K562 (cell line): Measurements from ENCODE around the gene AAMP. TPM values are rescaled to one million over a fixed set of nuclear protein-coding genes. Genes with fewer than 3 reads are reported as not detected.

Source experiments
- ATAC-seq: fragments of 200-7000 bp; cut with Tn5 transposase; 3 replicates; pipeline ENCODE4 v1.9.1; 2020; ENCODE audit warnings: moderate library complexity
- BruUV-seq: library from RNA; stranded (reverse); fragments of 400-500 nt; replicated peaks from 2 replicates; lab custom pipeline; 2021; lab: Mats Ljungman, UMichigan
- CTCF ChIA-PET: fragments of 300-600 bp; formaldehyde crosslinking; extraction: SDS; loops from one replicate; lab custom pipeline; 2021; ENCODE audit warnings: low intra/inter-chr PET ratio; lab: Yijun Ruan, JAX
- POLR2A ChIA-PET: fragments of 300-600, 350-650 bp; sonication (Branson Sonifier 250); formaldehyde crosslinking; extraction: SDS; loops from one replicate; lab custom pipeline; 2021; ENCODE audit warnings: antibody characterized with exemption, inconsistent platforms; lab: Yijun Ruan, JAX
- DNase-seq, 4 experiments: peaks; one replicate each; pipeline versions ENCODE4 v3.0.0 to v3.0.0-alpha.2; 2011 to 2018; ENCODE audit warnings: low spot score in 3 of 4, mixed read lengths in 3 of 4; ENCODE audit errors: extremely low read depth in 1 of 4
- FAIRE-seq: peaks from 2 replicates; lab custom pipeline; 2011; peaks lifted over from hg19 to GRCh38; lab: Jason Lieb, UNC
- H2AFZ ChIP-seq: 2 replicates; pipeline ENCODE4 v1.6.0; 2011; ENCODE audit warnings: low read depth, low read length, control low read depth, inconsistent platforms
- H3K27ac ChIP-seq: fragments of 200-600 bp; 3 replicates; pipeline ENCODE4 v1.8.0; 2011; ENCODE audit warnings: low read depth, mild to moderate bottlenecking, control low read depth, inconsistent platforms, low read length, moderate library complexity, mixed read lengths; ENCODE audit errors: extremely low read depth
- H3K27me3 ChIP-seq, 2 experiments: fragments of 300-600 bp in 1 of 2; 2 replicates in 1 of 2; 3 replicates in 1 of 2; pipeline versions ENCODE4 v1.6.0 to v1.8.0; 2011; ENCODE audit warnings: inconsistent platforms in 2 of 2, low read length in 2 of 2, mild to moderate bottlenecking in 1 of 2, mixed read lengths in 1 of 2, moderate library complexity in 1 of 2; ENCODE audit not compliant: control insufficient read depth in 2 of 2, insufficient read depth in 2 of 2
- H3K36me3 ChIP-seq: fragments of 300-600 bp; 3 replicates; pipeline ENCODE4 v1.8.0; 2011; ENCODE audit warnings: mild to moderate bottlenecking, low read length, inconsistent platforms; ENCODE audit not compliant: control insufficient read depth, insufficient read depth
- H3K4me1 ChIP-seq, 2 experiments: fragments of 200-600 bp in 1 of 2; replicated peaks in 1 of 2; 2 replicates in 1 of 2; 3 replicates in 1 of 2; pipeline versions ENCODE4 v1.5.1 to v1.8.0; 2011; ENCODE audit warnings: inconsistent platforms in 2 of 2, low read length in 2 of 2, mild to moderate bottlenecking in 1 of 2, mixed read lengths in 1 of 2, moderate library complexity in 1 of 2; ENCODE audit not compliant: control insufficient read depth in 2 of 2, insufficient read depth in 2 of 2
- H3K4me2 ChIP-seq: 2 replicates; pipeline ENCODE4 v1.6.1; 2011; ENCODE audit warnings: low read length, control low read depth, inconsistent platforms, mixed read lengths; ENCODE audit not compliant: insufficient read depth
- H3K4me3 ChIP-seq: fragments of 200-600 bp; sonication (generic), shearing (Covaris generic); 2 replicates; pipeline ENCODE4 v1.5.1; 2016; ENCODE audit warnings: control low read depth, inconsistent platforms
- H3K79me2 ChIP-seq: fragments of 200-600 bp; 3 replicates; pipeline ENCODE4 v1.8.0; 2011; ENCODE audit warnings: low read length, inconsistent platforms; ENCODE audit not compliant: control insufficient read depth, insufficient read depth
- H3K9ac ChIP-seq, 2 experiments: 2 replicates each; pipeline versions ENCODE4 v1.6.0 to v1.6.1; 2011; ENCODE audit warnings: low read depth in 2 of 2, low read length in 2 of 2, control low read depth in 1 of 2, inconsistent platforms in 1 of 2, mild to moderate bottlenecking in 1 of 2, mixed read lengths in 1 of 2; ENCODE audit not compliant: insufficient read depth in 1 of 2
- H3K9me1 ChIP-seq: one replicate; pipeline ENCODE4 v1.6.0; 2011; ENCODE audit warnings: inconsistent platforms, mild to moderate bottlenecking, low read length, moderate library complexity; ENCODE audit not compliant: control insufficient read depth, insufficient read depth
- H3K9me3 ChIP-seq: replicated peaks from 2 replicates; pipeline ENCODE4 v1.5.1; 2011; ENCODE audit warnings: low read depth, low read length, inconsistent platforms; ENCODE audit not compliant: control insufficient read depth, insufficient read depth
- H4K20me1 ChIP-seq: replicated peaks from 2 replicates; pipeline ENCODE4 v1.6.1; 2011; ENCODE audit warnings: low read length, inconsistent platforms, mixed read lengths; ENCODE audit not compliant: control insufficient read depth, insufficient read depth
- CBFA2T2 ChIP-seq: fragments of 450-650 bp; conservative IDR thresholded peaks from 2 replicates; pipeline ENCODE4 v1.6.1; 2017; ENCODE audit warnings: mild to moderate bottlenecking
- CBX3 ChIP-seq, 2 experiments: IDR thresholded peaks; 1 replicate in 1 of 2; 2 replicates in 1 of 2; pipeline ENCODE4 v1.6.1; 2012; ENCODE audit warnings: inconsistent platforms in 2 of 2, low read length in 2 of 2, borderline replicate concordance in 1 of 2, control low read depth in 1 of 2
- CREM ChIP-seq: IDR thresholded peaks from 2 replicates; pipeline ENCODE4 v1.6.1; 2014; ENCODE audit warnings: antibody characterized with exemption, low read depth
- GTF2E2 ChIP-seq: fragments of 200-800 bp; sonication (Bioruptor generic); IDR thresholded peaks from 2 replicates; pipeline ENCODE4 v1.6.1; 2016; ENCODE audit warnings: missing genetic modification characterization, missing compliant biosample characterization
- MAZ ChIP-seq, 2 experiments: fragments of 450-650 bp in 1 of 2; sonication (generic) in 1 of 2; formaldehyde crosslinking; IDR thresholded peaks in 1 of 2; conservative IDR thresholded peaks in 1 of 2; 2 replicates each; pipeline versions ENCODE4 v1.4.0 to v1.5.0; 2020; ENCODE audit warnings: mild to moderate bottlenecking in 1 of 2, missing genetic modification reagents in 1 of 2
- MYC ChIP-seq, 2 experiments: fragments of 250-450 bp in 1 of 2; sonication (Bioruptor Pico) in 1 of 2; IDR thresholded peaks; 2 replicates each; pipeline versions ENCODE4 v1.5.1 to v1.6.1; 2012 to 2021; ENCODE audit warnings: low read depth in 2 of 2, borderline replicate concordance in 1 of 2, improper control_type of control experiment in 1 of 2, low read length in 1 of 2, mild to moderate bottlenecking in 1 of 2, moderate library complexity in 1 of 2
- RBBP5 ChIP-seq: fragments of 200-600 bp; sonication (generic); IDR thresholded peaks from 2 replicates; pipeline ENCODE4 v1.6.1; 2012; ENCODE audit warnings: borderline replicate concordance, mild to moderate bottlenecking, low read length, control low read depth, inconsistent platforms; ENCODE audit not compliant: insufficient read depth, poor library complexity, severe bottlenecking
- THRAP3 ChIP-seq: fragments of 450-650 bp; IDR thresholded peaks from 2 replicates; pipeline ENCODE4 v1.6.1; 2016; ENCODE audit warnings: mild to moderate bottlenecking, inconsistent platforms, borderline replicate concordance
- ZFP30 ChIP-seq: fragments of 250-450 bp; sonication (Bioruptor Pico); IDR thresholded peaks from 2 replicates; pipeline ENCODE4 v1.8.0; 2022; ENCODE audit warnings: moderate library complexity, mild to moderate bottlenecking, inconsistent platforms, borderline replicate concordance
- whole genome bisulfite sequencing: fragments of 100-300 bp; shearing (Covaris generic); methylation state at CpG from one replicate; pipeline ENCODE4 v1.1.6; 2016; ENCODE audit warnings: low coverage, mixed read lengths; ENCODE audit not compliant: insufficient coverage; ENCODE audit errors: missing lambda C conversion rate; 5-methylcytosine and 5-hydroxymethylcytosine counted together
- in situ Hi-C: fragments of 300-500 bp; cut with MboI; formaldehyde crosslinking; loops from 4 replicates; pipeline ENCODE4 v1.15.0; 2018; ENCODE audit warnings: inconsistent platforms, mixed read lengths
- intact Hi-C: fragments of 100-400 bp; cut with micrococcal nuclease; formaldehyde crosslinking; loops from 2 replicates; pipeline ENCODE4 v1.14.2; 2022
- polyA plus RNA-seq, 8 experiments: library from polyadenylated mRNA; depleted of rRNA in 4 of 8; stranded (reverse) in 5 of 8; unstranded in 3 of 8; fragments of >200 nt; fragmentation: Nextera tagmentation in 2 of 8; fragmentation: Illumina TruSeq in 1 of 8; extraction: Ambion mirVana in 2 of 8; extraction: Trizol in 1 of 8; gene quantifications; 2 replicates each; pipeline versions ENCODE4 v1.2.1 to v1.2.3, GENCODE V29; 2011 to 2014; ENCODE audit warnings: inconsistent platforms in 1 of 8, missing spikeins in 1 of 8
- total RNA-seq, 7 experiments: library from RNA; depleted of rRNA in 6 of 7; stranded (reverse); fragments of >200 nt in 6 of 7; fragmentation: Illumina TruSeq in 2 of 7; extraction: Trizol in 2 of 7; gene quantifications; 2 replicates each; pipeline versions ENCODE4 v1.2.1 to v1.2.3, GENCODE V29; 2011 to 2021; ENCODE audit warnings: low replicate concordance in 1 of 7
- TF ChIP-seq, protein P1 (sequence below): fragments of 250-450 bp; sonication (Bioruptor Pico); IDR thresholded peaks from 2 replicates; pipeline ENCODE4 v1.5.0; 2021
- TF ChIP-seq, protein P2 (sequence below), 2 experiments: IDR thresholded peaks; 2 replicates each; pipeline ENCODE4 v1.6.1; 2012; ENCODE audit warnings: improper control_type of control experiment in 2 of 2, low read depth in 2 of 2, low read length in 2 of 2, borderline replicate concordance in 1 of 2
- TF ChIP-seq, protein P3 (sequence below): fragments of 450-650 bp; conservative IDR thresholded peaks from 2 replicates; pipeline ENCODE4 v1.6.1; 2016; ENCODE audit warnings: missing genetic modification characterization, low read depth, mild to moderate bottlenecking, missing compliant biosample characterization, moderate library complexity
- TF ChIP-seq, protein P4 (sequence below): IDR thresholded peaks from 2 replicates; pipeline ENCODE4 v1.6.1; 2014; ENCODE audit warnings: antibody characterized with exemption

The AAMP gene
- total and polyA plus RNA-seq, 9 of the 15 experiments (the other 6 are each of a cell fraction or from before 2014, with no cell fraction given): 5.7 to 197 (median 94.1) TPM

DNA sequence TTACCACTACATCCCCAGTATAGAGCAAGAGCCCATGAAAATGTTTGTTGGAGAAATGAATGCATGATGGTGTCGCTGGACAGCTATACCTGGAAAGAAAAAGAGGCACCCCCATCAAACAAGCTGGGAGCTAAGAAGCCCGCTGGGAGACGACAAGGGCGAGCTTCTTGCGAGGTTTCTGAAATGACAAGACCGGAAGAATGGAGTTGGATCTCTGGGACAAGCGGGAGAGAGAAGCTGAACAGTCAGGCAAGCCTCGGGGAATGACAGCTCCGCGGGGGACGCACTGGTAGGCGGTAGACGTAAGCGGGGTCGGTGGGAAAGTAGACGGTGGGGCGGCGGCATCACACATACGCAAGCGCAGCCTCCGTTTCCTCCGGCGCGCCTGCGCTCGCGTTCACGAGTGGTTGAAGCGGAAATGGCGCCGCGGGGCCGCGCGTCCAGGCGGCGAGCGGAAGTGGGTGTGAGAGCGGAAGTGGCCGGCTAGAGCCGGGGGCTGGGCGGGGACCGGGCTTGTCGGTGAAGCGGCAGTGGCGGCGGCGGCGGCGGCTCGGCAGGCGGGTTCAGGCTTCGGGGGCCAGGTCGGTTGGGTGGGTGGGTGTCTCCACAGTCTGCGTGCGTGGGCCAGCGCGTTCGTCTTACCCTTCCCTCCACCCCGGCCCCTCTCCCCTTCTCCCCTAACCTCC lies 53.1 kb downstream of the AAMP start, which contains the start of gene ARPC2:
Gene ARPC2, plus strand, starts transcription at position 516 of the 686 bp plus-strand sequence. CDS start 282 bp downstream, outside the sequence.
- H3K9me1 ChIP-seq: no peaks in the 10 kb centered on the region
- peaks cover 9 to 15% of the 10 kb centered on the region in 2 experiments; a peak in 4 of 5 replicates for H3K4me1 ChIP-seq
- peak; percentile 89 to 95 (median 90) for DNase-seq
- no peak for FAIRE-seq
- H2AFZ ChIP-seq: peak within 1 kb of the TSS; percentile 97
- peak within 1 kb of the TSS; percentile 90 for H3K27ac ChIP-seq
- CTCF ChIA-PET: no interaction called here
- POLR2A ChIA-PET: interaction anchor here (0.6 to 1.2 kb wide), 4 partner anchors 15 to 515 kb away, joined by 3 to 4 read pairs (median 4); partner anchors contain the start of gene PLCD4
- peak within 1 kb of the TSS; percentile 79 to 98 for H3K9ac ChIP-seq
- no peaks in the 10 kb centered on the region for H3K9me3 ChIP-seq
- peak within 1 kb of the TSS; percentile 98 for H3K4me3 ChIP-seq
- peaks cover 19% of the 10 kb centered on the region; the same call in 2 of the 3 replicates for H3K36me3 ChIP-seq
- H3K27me3 ChIP-seq: no peaks in the 10 kb centered on the region
- ATAC-seq: peak; percentile 96
- peaks cover 13% of the 10 kb centered on the region; the same call in 1 of the 2 replicates for H4K20me1 ChIP-seq
- BruUV-seq: no TSS peak
- intact Hi-C loops (no loop called here), in situ Hi-C loops (no loop called here)
- peak within 1 kb of the TSS; percentile 87 for H3K4me2 ChIP-seq
- H3K79me2 ChIP-seq: peaks cover 48% of the 10 kb centered on the region
- WGBS: 0% methylated on average over 29 of the region's 60 CpGs
- peak; percentile 44 to 54; a peak in 3 of 4 replicates for TF ChIP-seq MAZ (CRISPR knock-in tag; conservative IDR thresholded peaks at IDR 0.05 in 1 of 2, IDR thresholded peaks at IDR 0.05 in 1 of 2)
- TF ChIP-seq, protein P1, sequence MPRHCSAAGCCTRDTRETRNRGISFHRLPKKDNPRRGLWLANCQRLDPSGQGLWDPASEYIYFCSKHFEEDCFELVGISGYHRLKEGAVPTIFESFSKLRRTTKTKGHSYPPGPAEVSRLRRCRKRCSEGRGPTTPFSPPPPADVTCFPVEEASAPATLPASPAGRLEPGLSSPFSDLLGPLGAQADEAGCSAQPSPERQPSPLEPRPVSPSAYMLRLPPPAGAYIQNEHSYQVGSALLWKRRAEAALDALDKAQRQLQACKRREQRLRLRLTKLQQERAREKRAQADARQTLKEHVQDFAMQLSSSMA (CRISPR knock-in tag): no peak
- TF ChIP-seq, protein P2, sequence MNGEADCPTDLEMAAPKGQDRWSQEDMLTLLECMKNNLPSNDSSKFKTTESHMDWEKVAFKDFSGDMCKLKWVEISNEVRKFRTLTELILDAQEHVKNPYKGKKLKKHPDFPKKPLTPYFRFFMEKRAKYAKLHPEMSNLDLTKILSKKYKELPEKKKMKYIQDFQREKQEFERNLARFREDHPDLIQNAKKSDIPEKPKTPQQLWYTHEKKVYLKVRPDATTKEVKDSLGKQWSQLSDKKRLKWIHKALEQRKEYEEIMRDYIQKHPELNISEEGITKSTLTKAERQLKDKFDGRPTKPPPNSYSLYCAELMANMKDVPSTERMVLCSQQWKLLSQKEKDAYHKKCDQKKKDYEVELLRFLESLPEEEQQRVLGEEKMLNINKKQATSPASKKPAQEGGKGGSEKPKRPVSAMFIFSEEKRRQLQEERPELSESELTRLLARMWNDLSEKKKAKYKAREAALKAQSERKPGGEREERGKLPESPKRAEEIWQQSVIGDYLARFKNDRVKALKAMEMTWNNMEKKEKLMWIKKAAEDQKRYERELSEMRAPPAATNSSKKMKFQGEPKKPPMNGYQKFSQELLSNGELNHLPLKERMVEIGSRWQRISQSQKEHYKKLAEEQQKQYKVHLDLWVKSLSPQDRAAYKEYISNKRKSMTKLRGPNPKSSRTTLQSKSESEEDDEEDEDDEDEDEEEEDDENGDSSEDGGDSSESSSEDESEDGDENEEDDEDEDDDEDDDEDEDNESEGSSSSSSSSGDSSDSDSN (IDR thresholded peaks at IDR 0.05; ENCODE audit: borderline replicate concordance in 1 of 2, low read depth in 2 of 2, low read length in 2 of 2): 0 out of 4 replicates have a peak, but pooled peaks of 1 of the 2 experiments have one; percentile 37
- TF ChIP-seq, protein P3, sequence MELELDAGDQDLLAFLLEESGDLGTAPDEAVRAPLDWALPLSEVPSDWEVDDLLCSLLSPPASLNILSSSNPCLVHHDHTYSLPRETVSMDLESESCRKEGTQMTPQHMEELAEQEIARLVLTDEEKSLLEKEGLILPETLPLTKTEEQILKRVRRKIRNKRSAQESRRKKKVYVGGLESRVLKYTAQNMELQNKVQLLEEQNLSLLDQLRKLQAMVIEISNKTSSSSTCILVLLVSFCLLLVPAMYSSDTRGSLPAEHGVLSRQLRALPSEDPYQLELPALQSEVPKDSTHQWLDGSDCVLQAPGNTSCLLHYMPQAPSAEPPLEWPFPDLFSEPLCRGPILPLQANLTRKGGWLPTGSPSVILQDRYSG (tag): peak; percentile 61; the same call in 1 of the 2 replicates
- TF ChIP-seq, protein P4, sequence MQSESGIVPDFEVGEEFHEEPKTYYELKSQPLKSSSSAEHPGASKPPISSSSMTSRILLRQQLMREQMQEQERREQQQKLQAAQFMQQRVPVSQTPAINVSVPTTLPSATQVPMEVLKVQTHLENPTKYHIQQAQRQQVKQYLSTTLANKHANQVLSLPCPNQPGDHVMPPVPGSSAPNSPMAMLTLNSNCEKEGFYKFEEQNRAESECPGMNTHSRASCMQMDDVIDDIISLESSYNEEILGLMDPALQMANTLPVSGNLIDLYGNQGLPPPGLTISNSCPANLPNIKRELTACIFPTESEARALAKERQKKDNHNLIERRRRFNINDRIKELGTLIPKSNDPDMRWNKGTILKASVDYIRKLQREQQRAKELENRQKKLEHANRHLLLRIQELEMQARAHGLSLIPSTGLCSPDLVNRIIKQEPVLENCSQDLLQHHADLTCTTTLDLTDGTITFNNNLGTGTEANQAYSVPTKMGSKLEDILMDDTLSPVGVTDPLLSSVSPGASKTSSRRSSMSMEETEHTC: no peak
- TF ChIP-seq ZFP30: no peak
- TF ChIP-seq RBBP5: peak; percentile 54
- peak; percentile 56; the same call in 1 of the 2 replicates for TF ChIP-seq GTF2E2 (tag)
- TF ChIP-seq THRAP3: no peak
- TF ChIP-seq CBFA2T2: no peak
- TF ChIP-seq CREM: peak; percentile 70
- 0 out of 2 replicates have a peak, but pooled peaks have one; percentile 33 for TF ChIP-seq MYC (IDR thresholded peaks at IDR 0.05; ENCODE audit: low read depth, low read length)
- TF ChIP-seq MYC (CRISPR knock-in tag; IDR thresholded peaks at IDR 0.05; ENCODE audit: borderline replicate concordance, low read depth): no peak
- peak in 1 of 2 experiments; percentile 70; a peak in 1 of 3 replicates for TF ChIP-seq CBX3 (IDR thresholded peaks at IDR 0.05; ENCODE audit: borderline replicate concordance in 1 of 2, low read length in 2 of 2)
